GM19438 (cell line): ENCODE data around the gene NATD1.
"Not testable (repeated sequence)": the region's sequence is repeated elsewhere in the genome, so short reads cannot be mapped to it uniquely, and the experiment has no call there.

ENCODE experiments used
- ATAC-seq: cut with Tn5 transposase; IDR thresholded peaks from one replicate; pipeline ENCODE4 v1.9.1; 2021; ENCODE audit warnings: low read depth; ENCODE audit not compliant: unreplicated experiment

NATD1 gene

GRCh38 chr17:21199311-21199710 is 53.9 kb downstream of the NATD1 start:
- no peak for ATAC-seq

- no peak for ATAC-seq
Observed at GRCh38 chr17:21198411-21198810, 54.8 kb downstream of the NATD1 start.

GRCh38 chr17:21196126-21196525 is 57.1 kb downstream of the NATD1 start:
- no peak for ATAC-seq

- ATAC-seq = no peak
Observed at GRCh38 chr17:21194703-21195102, 58.5 kb downstream of the NATD1 start.

- no peak for ATAC-seq
Observed at GRCh38 chr17:21194226-21194625, 59.0 kb downstream of the NATD1 start.

- no peak for ATAC-seq
Observed at GRCh38 chr17:21193031-21193430, 60.2 kb downstream of the NATD1 start.

- ATAC-seq = not testable (repeated sequence)
Observed at GRCh38 chr17:21192414-21192813, 60.8 kb downstream of the NATD1 start.

- ATAC-seq = no peak
Observed at GRCh38 chr17:21191698-21192097, 61.5 kb downstream of the NATD1 start.

GRCh38 chr17:21190078-21190477 is 63.1 kb downstream of the NATD1 start:
- no peak for ATAC-seq

GRCh38 chr17:21189361-21189760 is 63.8 kb downstream of the NATD1 start:
- no peak for ATAC-seq
